HG03280 (cell line): ENCODE measurements around the gene AK5.

Experiments
- ATAC-seq: cut with Tn5 transposase; IDR thresholded peaks from one replicate; pipeline ENCODE4 v1.9.1; 2021; ENCODE audit warnings: mild to moderate bottlenecking, moderate library complexity; ENCODE audit not compliant: unreplicated experiment

Gene AK5

GRCh38 chr1:77433934-77434333 lies 152.1 kb downstream of the AK5 start:
- ATAC-seq = no peak

GRCh38 chr1:77434967-77435366 lies 153.1 kb downstream of the AK5 start:
- ATAC-seq = no peak

- ATAC-seq = no peak
Measured at GRCh38 chr1:77438236-77438913, 156.6 kb downstream of the AK5 start.

- ATAC-seq = no peak
Measured at GRCh38 chr1:77446841-77447555, 165.2 kb downstream of the AK5 start.

- ATAC-seq = no peak
Measured at GRCh38 chr1:77447669-77448068, 165.8 kb downstream of the AK5 start.

GRCh38 chr1:77459881-77460280 lies 178.1 kb downstream of the AK5 start:
- ATAC-seq = no peak

- no peak for ATAC-seq
Measured at GRCh38 chr1:77461691-77462090, 179.9 kb downstream of the AK5 start.

GRCh38 chr1:77463216-77463615 lies 181.4 kb downstream of the AK5 start:
- no peak for ATAC-seq

GRCh38 chr1:77465139-77465538 lies 183.3 kb downstream of the AK5 start:
- ATAC-seq = no peak

- ATAC-seq = no peak
Measured at GRCh38 chr1:77465922-77466321, 184.1 kb downstream of the AK5 start.

GRCh38 chr1:77467021-77467595 lies 185.3 kb downstream of the AK5 start:
- ATAC-seq = no peak

GRCh38 chr1:77467741-77468140 lies 185.9 kb downstream of the AK5 start:
- no peak for ATAC-seq

GRCh38 chr1:77468257-77468948 lies 186.6 kb downstream of the AK5 start:
- no peak for ATAC-seq

- ATAC-seq = no peak
Measured at GRCh38 chr1:77468949-77469710, 187.3 kb downstream of the AK5 start.

- no peak for ATAC-seq
Measured at GRCh38 chr1:77471691-77472090, 189.9 kb downstream of the AK5 start.

- no peak for ATAC-seq
Measured at GRCh38 chr1:77473690-77474089, 191.9 kb downstream of the AK5 start.

- ATAC-seq = no peak
Measured at GRCh38 chr1:77475641-77476040, 193.8 kb downstream of the AK5 start.

- no peak for ATAC-seq
Measured at GRCh38 chr1:77476475-77476874, 194.7 kb downstream of the AK5 start.

- no peak for ATAC-seq
Measured at GRCh38 chr1:77484334-77484733, 202.5 kb downstream of the AK5 start.

- ATAC-seq = no peak
Measured at GRCh38 chr1:77484926-77485325, 203.1 kb downstream of the AK5 start.

GRCh38 chr1:77487631-77488030 lies 205.8 kb downstream of the AK5 start:
- ATAC-seq = no peak
